GM19397 (cell line): Measurements from ENCODE around the gene SEZ6L2.
"Not testable (repeated sequence)": the region's sequence is repeated elsewhere in the genome, so short reads cannot be mapped to it uniquely, and the experiment has no call there.

Experiments used
- ATAC-seq: cut with Tn5 transposase; IDR thresholded peaks from one replicate; pipeline ENCODE4 v1.9.1; 2021; ENCODE audit warnings: mild to moderate bottlenecking, moderate library complexity; ENCODE audit not compliant: unreplicated experiment

The SEZ6L2 gene

GRCh38 chr16:29910819-29911675 is 11.7 kb upstream of the SEZ6L2 start:
- no peak for ATAC-seq

DNA sequence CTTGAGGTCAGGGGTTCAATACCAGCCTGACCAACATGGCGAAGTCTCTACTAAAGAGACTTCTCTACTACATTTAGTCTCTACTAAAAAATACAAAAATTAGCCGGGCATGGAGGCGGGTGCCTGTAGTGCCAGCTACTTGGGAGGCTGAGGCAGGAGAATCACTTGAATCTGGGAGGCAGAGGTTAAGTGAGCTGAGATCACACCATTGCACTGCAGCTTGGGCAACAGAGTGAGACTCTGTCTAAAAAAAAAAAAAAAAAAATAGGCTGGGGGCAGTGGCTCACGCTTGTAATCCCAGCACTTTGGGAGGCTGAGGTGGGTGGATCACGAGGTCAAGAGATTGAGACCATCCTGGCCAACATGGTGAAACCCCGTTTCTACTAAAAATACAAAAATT is 10.5 kb upstream of the SEZ6L2 start:
- ATAC-seq, result not testable (repeated sequence)

DNA sequence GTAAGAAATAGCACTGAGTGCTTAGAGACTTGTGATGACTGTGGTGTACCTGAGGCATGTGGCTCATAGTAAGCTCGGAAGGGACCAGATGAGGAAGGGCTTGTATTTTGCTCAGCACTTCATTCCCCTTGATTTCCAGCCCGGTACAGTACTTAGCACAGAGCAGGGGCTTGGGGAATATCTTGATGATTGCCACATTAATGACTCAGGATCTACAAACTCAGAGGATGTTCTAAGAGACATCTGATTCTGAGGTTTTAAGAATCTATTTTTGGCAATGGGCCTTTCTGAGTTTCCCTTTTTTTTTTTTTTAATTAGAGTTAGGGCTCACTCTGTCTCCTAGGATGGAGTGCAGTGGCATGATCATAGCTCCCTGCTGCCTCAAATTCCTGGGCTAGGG is 10.0 kb upstream of the SEZ6L2 start:
- no peak for ATAC-seq

- no peak for ATAC-seq
Measured at GRCh38 chr16:29908719-29909220, 9.4 kb upstream of the SEZ6L2 start.

DNA sequence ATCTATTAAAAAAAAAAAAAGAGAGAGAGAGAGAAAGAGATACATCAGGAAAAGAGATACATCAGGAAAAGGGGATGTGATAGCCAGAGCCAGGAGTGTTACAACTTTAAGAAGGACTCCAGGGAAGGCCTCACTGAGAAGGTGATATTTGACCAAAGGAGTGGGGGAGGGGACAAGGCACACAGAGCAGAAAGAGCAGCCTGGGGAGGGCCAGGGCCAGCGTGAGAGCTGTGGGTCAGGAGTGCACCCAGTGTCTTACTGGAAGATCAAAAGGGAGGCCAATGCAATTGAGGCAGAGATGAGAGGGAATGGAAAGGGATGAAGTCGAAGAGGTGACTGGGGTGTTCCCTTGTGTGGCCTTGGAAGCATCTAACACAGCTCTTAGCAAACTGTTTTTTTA is 8.6 kb upstream of the SEZ6L2 start:
- ATAC-seq, result no peak

DNA sequence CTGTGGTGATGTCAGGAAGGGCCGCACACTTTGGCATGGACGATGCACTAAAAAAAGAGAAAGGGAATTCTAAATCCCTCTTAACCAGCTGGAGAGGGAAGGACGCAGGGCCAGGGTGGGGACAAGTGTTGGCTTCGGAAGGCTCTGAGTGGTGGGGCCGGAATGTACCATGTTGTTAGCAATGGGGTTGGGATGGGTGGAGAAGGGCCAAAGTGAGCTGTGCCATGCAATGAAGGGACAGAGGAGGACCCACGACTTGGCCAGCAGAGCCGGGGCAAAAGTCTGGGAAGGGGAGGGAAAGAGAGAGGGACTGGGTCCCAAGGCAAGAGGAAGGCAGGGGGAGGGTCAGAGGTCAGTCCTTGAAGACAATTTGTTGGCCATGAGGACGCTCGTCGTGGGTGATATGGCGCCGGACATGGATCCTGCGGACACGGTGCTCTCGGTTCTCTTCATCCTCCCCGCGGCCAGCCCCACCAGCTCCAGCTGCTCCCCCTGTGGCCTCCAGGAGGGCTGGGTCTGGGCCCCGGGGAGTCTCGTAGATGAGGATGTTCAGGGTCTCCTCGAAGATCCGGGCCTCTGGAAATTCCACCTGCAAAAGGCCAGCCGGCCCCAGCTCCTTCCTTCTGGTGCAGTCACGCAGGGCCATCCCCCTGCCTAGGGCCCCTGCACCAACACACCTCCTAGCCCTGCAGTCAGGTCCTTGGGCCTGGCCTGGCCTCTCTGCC is 7.3 kb upstream of the SEZ6L2 start:
- no peak for ATAC-seq

DNA sequence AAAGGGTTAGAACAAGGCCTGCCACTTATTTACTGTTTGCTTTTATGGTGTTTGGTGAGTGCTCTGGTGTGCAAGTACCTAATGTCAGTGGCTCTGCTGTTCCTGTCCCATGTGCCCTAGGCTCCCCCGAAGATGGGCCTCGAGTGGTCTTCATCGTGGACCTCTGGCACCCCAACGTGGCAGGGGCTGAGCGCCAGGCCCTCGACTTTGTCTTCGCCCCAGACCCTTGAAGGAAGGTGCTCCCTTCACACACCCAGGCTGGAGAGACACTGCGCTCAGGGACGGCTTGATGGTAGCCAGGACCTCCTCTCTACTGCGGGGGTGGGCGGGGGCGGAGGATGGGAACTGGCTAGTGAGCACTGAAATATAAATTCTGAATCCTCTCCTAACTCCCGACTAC is 6.3 kb upstream of the SEZ6L2 start:
- no peak for ATAC-seq

- ATAC-seq, result no peak
Measured at GRCh38 chr16:29904947-29905346, 5.6 kb upstream of the SEZ6L2 start.

- no peak for ATAC-seq
Measured at GRCh38 chr16:29903590-29903989, 4.2 kb upstream of the SEZ6L2 start.

DNA sequence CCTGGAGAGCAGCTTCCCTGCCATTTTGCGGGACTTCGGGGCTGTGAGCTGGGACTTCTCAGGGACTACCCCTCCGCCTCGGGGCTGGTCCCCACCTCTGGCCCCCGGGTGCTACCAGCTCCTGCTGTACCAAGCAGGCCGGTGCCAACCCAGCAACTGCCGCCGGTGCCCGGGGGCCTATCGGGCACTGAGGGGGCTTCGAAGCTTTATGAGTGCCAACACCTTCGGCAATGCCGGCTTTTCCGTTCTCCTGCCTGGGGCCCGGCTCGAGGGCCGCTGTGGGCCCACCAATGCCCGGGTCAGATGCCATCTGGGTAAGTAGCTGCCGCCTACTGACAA is 2.2 kb upstream of the SEZ6L2 start:
- ATAC-seq, result no peak

GRCh38 chr16:29900888-29901606 is 1.7 kb upstream of the SEZ6L2 start:
- ATAC-seq, result no peak

DNA sequence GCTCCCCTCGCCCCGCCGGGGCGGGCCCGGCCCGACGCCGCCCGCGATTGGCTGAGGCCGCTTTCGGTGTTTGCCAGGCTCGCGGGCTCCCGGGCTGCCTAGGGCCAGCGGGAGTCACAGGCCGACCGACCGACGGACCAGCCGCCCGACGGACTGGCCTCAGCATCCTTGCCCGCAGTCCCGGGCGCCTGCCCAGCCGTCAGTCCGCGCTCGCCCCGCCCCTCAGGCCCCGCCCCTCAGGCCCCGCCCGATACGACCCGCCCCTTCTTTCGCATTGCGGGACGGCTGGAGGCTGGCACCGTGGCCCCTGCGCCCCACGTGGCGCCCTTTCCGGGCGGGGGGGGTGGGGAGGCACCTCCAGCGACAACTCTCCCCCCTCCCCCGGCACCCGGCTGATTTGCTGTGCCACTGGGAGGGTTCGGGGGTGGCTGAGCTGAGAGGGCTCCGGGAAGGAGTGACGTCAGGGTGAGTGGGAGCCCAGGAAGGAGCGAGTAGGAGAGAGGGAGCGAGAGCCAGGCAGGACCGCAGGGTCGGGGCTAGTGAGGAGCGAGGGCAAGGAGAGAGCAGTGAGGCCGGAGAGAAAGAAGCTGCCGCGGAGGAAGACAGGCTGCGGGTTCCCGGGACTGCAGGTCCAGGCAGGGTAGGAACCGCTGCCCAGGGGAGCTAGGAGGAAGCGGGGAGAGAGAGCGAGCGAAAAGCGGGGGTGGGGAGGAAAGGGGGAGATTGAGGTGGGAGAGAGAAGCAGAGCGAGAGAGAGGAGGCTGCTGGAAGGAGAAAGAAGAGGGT is 945 bp upstream of the SEZ6L2 start, which contains the start of gene ASPHD1:
ASPHD1 (plus strand) TSS at position 387 of the 786 bp plus-strand sequence. CDS start 484 bp downstream, outside the sequence.
- ATAC-seq, result peak; percentile 72

DNA sequence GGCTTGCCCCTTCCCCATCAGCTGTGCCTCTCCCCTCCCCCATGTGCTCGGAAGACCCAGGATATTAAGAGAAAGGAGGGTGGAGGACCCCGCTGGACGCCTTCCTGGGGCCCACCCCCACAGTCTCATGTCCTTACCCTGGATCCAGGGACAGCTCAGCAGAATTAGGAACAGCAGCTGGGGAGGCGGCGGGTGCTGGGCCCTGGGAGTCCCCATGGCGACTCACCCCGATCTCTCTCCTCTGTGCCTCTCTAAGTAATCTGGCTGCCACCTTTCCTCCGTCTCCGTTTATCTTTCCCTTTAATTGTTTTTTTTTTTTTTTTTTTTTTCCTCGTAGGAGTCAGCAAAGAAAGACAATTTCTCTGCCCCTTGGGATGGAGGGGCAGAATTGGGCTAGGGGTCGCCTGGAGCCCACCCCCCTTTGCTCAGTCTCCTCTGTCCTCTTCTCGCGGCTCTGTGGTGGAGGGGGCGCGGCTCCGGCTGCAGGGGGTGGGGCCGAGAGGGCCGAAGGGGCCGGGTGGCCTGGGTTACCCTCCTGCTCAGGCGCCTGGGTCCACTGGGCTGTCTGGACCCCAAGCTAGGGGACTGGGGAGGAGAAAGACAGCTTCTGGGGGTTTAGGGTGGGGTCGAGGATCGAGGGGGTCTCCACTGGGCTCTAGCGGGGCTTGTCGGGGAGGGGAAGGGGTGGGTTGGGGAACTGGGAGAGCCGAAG is 390 bp downstream of the SEZ6L2 start:
- ATAC-seq, result no peak

DNA sequence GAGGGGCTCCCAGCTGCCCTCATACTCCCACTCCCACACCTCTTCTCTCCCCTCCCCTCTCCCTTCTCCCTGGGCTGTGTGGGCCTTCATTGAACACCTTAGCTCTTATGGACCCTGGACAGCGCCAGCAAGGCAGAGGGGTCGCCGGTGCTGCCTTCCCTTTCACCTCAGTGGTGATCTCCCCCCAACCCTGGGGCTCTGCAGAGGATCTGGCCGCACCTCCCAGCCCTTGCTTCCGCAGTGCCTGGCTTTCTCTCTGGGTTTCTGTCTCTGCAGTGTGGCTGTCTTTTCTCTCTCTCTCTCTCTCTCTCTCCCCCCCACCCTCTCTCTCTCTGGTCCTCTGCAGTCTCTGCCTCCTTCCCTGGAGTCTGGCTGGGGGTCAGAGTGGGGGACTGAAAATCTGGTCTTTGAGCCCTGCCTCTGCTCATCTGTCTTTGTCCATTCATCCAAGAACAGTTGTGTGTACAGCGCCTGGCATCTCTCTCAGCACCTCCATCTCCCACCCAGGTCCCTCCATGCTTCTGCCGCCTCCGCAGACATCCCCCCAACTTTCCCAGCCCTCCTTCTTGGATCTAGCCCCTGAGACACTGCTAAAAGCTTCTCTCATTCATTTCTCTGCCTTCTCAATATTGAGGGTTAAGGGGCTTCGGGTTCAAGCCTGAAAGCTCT is 1.1 kb downstream of the SEZ6L2 start:
- no peak for ATAC-seq

DNA sequence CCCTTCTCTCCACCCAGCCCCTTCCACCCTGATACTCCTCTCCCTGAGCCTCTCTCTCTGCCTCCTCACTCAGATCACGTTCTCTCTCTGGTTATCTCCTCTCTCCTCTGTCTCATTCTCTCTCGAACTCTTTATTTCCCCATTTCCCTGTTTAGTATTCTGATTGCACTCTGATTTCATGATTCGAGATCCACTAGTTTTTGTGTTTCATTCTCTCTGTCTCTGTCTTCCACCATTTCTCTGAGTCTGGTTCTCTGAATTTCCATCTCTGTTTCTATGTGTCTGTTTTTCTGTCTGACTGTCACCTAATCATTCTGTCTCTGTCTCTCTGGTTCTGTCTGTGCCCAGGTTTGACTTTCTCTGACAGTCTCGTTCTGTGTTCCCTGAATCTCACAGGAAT is 2.0 kb downstream of the SEZ6L2 start:
- ATAC-seq, result no peak

DNA sequence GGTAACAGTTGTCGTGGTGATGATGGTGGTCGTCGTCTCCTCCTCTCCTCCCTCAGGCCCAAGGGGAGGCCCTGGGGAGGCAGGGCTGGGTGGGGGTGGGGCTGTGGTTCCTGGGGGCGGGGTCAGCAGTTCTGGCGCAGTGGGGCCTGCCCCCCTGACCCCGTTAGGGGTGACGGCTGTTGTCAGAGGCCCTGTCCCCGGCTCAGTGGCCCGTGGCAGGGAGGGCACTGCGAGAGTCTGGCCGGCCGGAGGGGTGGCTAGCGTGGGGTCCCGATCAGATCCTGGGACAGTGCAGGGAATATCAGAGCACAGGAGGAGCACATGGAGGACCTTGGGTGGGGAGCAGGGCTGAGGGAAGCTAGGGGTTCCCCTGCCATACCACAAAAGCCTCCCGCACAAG is 2.5 kb downstream of the SEZ6L2 start:
- ATAC-seq, result no peak

DNA sequence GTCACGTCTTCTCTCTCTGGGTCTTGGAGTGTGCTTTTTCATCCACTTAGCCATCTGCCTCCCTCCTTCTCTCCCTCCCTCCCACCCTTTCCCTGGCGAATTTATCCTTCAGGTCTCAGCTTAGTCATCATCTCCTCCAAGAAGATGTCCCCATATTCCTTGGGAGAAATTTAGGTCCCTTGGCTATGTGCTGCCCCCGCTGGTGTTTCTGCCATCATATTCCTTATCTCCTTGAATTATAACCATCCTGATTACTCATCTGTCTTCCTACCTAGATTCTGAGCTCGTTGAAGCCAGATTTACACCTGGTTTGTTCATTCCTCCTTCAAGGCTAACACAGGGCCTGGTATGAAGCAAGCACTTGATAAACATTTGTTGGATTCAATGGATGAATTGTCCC is 5.0 kb downstream of the SEZ6L2 start:
- ATAC-seq, result no peak

GRCh38 chr16:29893553-29893952 is 5.8 kb downstream of the SEZ6L2 start:
- no peak for ATAC-seq

DNA sequence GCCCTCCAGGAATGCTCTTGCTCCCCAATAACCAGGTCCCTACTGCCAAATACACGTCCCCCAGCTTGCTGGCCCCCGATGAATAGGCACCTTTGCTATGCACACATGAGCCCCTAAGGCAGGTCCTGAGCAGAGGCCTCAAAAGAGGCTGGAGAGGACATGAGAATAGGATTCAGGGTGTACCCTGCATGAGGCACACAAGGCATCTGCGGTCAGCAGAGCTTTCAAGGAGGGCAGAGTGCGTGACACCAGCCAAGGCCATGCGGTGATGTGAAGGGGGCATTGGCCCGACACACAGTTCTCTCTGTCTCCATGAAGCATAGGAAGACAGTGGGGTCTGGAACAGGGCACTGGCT is 6.9 kb downstream of the SEZ6L2 start:
- ATAC-seq, result no peak
